Peyer's patch (tissue), 4 donors: ENCODE measurements around the gene GOLGA6A. TPM values are rescaled to one million over a fixed set of nuclear protein-coding genes. Genes with fewer than 3 reads are reported as not detected.
A peak's percentile ranks its signal among the peaks of the same experiment; 100 is the strongest.
"Not testable (repeated sequence)": the region's sequence is repeated elsewhere in the genome, so short reads cannot be mapped to it uniquely, and the experiment has no call there.

Source experiments
- DNase-seq, 3 donors: peaks; one replicate each; pipeline ENCODE4 v3.0.0-alpha.2; 2017 to 2019
- H3K27ac ChIP-seq, 4 donors: fragments of 200-600 bp; sonication (generic); one replicate each; pipeline ENCODE4 v1.5.1; 2016 to 2019
- H3K27me3 ChIP-seq, 2 donors: fragments of 200-600 bp; sonication (generic); one replicate each; pipeline ENCODE4 v1.5.1; 2019
- H3K36me3 ChIP-seq, 3 donors: fragments of 200-600 bp; sonication (generic); one replicate each; pipeline ENCODE4 v1.5.1; 2016 to 2019
- H3K4me1 ChIP-seq, 4 donors: fragments of 200-600 bp; sonication (generic); one replicate each; pipeline ENCODE4 v1.5.1; 2016 to 2019
- H3K4me3 ChIP-seq, 4 donors: fragments of 200-600 bp; sonication (generic); 1 replicate in 3 of 4; 2 replicates in 1 of 4; pipeline ENCODE4 v1.5.1; 2016 to 2019; ENCODE audit warnings: mild to moderate bottlenecking in 1 of 4
- H3K9me3 ChIP-seq, 4 donors: fragments of 200-600 bp; sonication (generic); one replicate each; pipeline ENCODE4 v1.5.1; 2016 to 2019; ENCODE audit warnings: mild to moderate bottlenecking in 1 of 4
- CTCF ChIP-seq, 6 experiments: fragments of 450-650 bp in 4 of 6; fragments of 200-600 bp in 2 of 6; sonication (generic) in 1 of 6; IDR thresholded peaks; one replicate each; pipeline ENCODE4 v1.5.1; 2017 to 2019; ENCODE audit warnings: antibody characterized with exemption in 6 of 6, mild to moderate bottlenecking in 3 of 6, moderate library complexity in 1 of 6
- POLR2A ChIP-seq, 2 donors: fragments of 450-650 bp; IDR thresholded peaks; one replicate each; pipeline ENCODE4 v1.5.1; 2017; ENCODE audit warnings: antibody characterized with exemption in 2 of 2, mild to moderate bottlenecking in 2 of 2, moderate library complexity in 2 of 2
- total RNA-seq, 4 donors: library from RNA; depleted of rRNA; stranded (reverse); fragments of >200 nt; gene quantifications; one replicate each; pipeline ENCODE4 v1.1.0, GENCODE V29; 2016

Gene GOLGA6A
- total RNA-seq, 4 donors from 2014 or later, result 0.38 TPM; not detected in 3

GRCh38 chr15:74062236-74062635 lies 20.1 kb downstream of the GOLGA6A start:
- Histone ChIP-seq H3K9me3 (no peaks in the 10 kb centered on the region), H3K27me3 (no peaks in the 10 kb centered on the region), H3K27ac (no peak overlapping the region), H3K4me1 (no peaks in the 10 kb centered on the region), H3K36me3 (no peaks in the 10 kb centered on the region), H3K4me3 (no peak overlapping the region)
- peak in 1 of 3 donors; percentile 41 for DNase-seq
- no peak for TF ChIP-seq POLR2A (IDR thresholded peaks at IDR 0.05)
- no peak for TF ChIP-seq CTCF (IDR thresholded peaks at IDR 0.05)

GRCh38 chr15:74060251-74060650 lies 22.1 kb downstream of the GOLGA6A start:
- Histone ChIP-seq H3K9me3 (no peaks in the 10 kb centered on the region), H3K27ac (no peak overlapping the region), H3K4me3 (no peak overlapping the region), H3K4me1 (no peaks in the 10 kb centered on the region), H3K36me3 (no peaks in the 10 kb centered on the region), H3K27me3 (no peaks in the 10 kb centered on the region)
- peak in 2 of 3 donors; percentile 19 to 26 for DNase-seq
- TF ChIP-seq CTCF (IDR thresholded peaks at IDR 0.05) (no peak), POLR2A (IDR thresholded peaks at IDR 0.05) (no peak)

GRCh38 chr15:74059050-74059833 lies 23.1 kb downstream of the GOLGA6A start:
- not testable (repeated sequence) for H3K9me3 ChIP-seq, H3K4me3 ChIP-seq, H3K4me1 ChIP-seq, H3K27me3 ChIP-seq, H3K27ac ChIP-seq, H3K36me3 ChIP-seq
- peak in 1 of 3 donors; percentile 24 for DNase-seq

GRCh38 chr15:74056330-74056729 lies 26.0 kb downstream of the GOLGA6A start:
- H3K4me3 ChIP-seq, H3K27ac ChIP-seq, H3K27me3 ChIP-seq, H3K9me3 ChIP-seq, H3K36me3 ChIP-seq, DNase-seq: not testable (repeated sequence)
- H3K4me1 ChIP-seq, result peaks cover 0 to 18% (median 1%) of the 10 kb centered on the region in 4 donors

GRCh38 chr15:74055804-74056203 lies 26.5 kb downstream of the GOLGA6A start:
- H3K27ac ChIP-seq, result no peak overlapping the region
- peaks cover 0 to 23% (median 3%) of the 10 kb centered on the region in 4 donors for H3K4me1 ChIP-seq
- H3K27me3 ChIP-seq, result no peaks in the 10 kb centered on the region
- TF ChIP-seq POLR2A (IDR thresholded peaks at IDR 0.05) (no peak), CTCF (IDR thresholded peaks at IDR 0.05) (no peak)
- no peaks in the 10 kb centered on the region for H3K36me3 ChIP-seq
- no peak overlapping the region for H3K4me3 ChIP-seq
- H3K9me3 ChIP-seq, result no peaks in the 10 kb centered on the region
- DNase-seq, result no peak

GRCh38 chr15:74053941-74054529 lies 28.3 kb downstream of the GOLGA6A start:
- Histone ChIP-seq H3K27ac (peak overlapping the region in 1 of 4 donors; percentile 10), H3K36me3 (no peaks in the 10 kb centered on the region), H3K9me3 (no peaks in the 10 kb centered on the region), H3K4me3 (no peak overlapping the region), H3K4me1 (peaks cover 0 to 30% (median 3%) of the 10 kb centered on the region in 4 donors), H3K27me3 (no peaks in the 10 kb centered on the region)
- DNase-seq, result peak; percentile 54 to 82 (median 78)
- TF ChIP-seq CTCF (IDR thresholded peaks at IDR 0.05) (peak; percentile 25 to 79 (median 48)), POLR2A (IDR thresholded peaks at IDR 0.05) (no peak)
